Suprapubic skin (tissue), 4 donors: ENCODE measurements around the gene CREB5. TPM values are rescaled to one million over a fixed set of nuclear protein-coding genes. Genes with fewer than 3 reads are reported as not detected.
"Not testable (repeated sequence)": the region's sequence is repeated elsewhere in the genome, so short reads cannot be mapped to it uniquely, and the experiment has no call there.

ENCODE experiments used
- DNase-seq, 2 donors: peaks; one replicate each; pipeline ENCODE4 v3.0.0-alpha.2; 2019; ENCODE audit warnings: low spot score in 2 of 2
- H3K27ac ChIP-seq: fragments of 200-600 bp; sonication (generic); one replicate; pipeline ENCODE4 v1.5.1; 2019
- H3K27me3 ChIP-seq: fragments of 200-600 bp; sonication (generic); one replicate; pipeline ENCODE4 v1.5.1; 2019
- H3K36me3 ChIP-seq: fragments of 200-600 bp; sonication (generic); one replicate; pipeline ENCODE4 v1.5.1; 2019
- H3K4me1 ChIP-seq: fragments of 200-600 bp; sonication (generic); one replicate; pipeline ENCODE4 v1.5.1; 2019
- H3K4me3 ChIP-seq: fragments of 200-600 bp; sonication (generic); one replicate; pipeline ENCODE4 v1.5.1; 2019; ENCODE audit warnings: mild to moderate bottlenecking
- H3K9me3 ChIP-seq: fragments of 200-600 bp; sonication (generic); one replicate; pipeline ENCODE4 v1.5.1; 2019
- EP300 ChIP-seq: sonication (generic); formaldehyde crosslinking; IDR thresholded peaks from one replicate; pipeline ENCODE4 v1.6.1; 2017; ENCODE audit warnings: antibody characterized with exemption
- POLR2A ChIP-seq, 2 donors: fragments of 450-650 bp; IDR thresholded peaks; one replicate each; pipeline ENCODE4 v1.6.1; 2017; ENCODE audit warnings: antibody characterized with exemption in 2 of 2, mild to moderate bottlenecking in 2 of 2, moderate library complexity in 2 of 2
- POLR2AphosphoS5 ChIP-seq, 3 donors: sonication (generic); formaldehyde crosslinking; IDR thresholded peaks; one replicate each; pipeline ENCODE4 v1.6.1; 2017; ENCODE audit warnings: antibody characterized with exemption in 3 of 3
- WGBS: methylation state at CpG from one replicate; pipeline ENCODE4 v1.1.5; 2018; 5-methylcytosine and 5-hydroxymethylcytosine counted together
- total RNA-seq, 4 donors: library from RNA; depleted of rRNA; stranded (reverse); fragments of >200 nt; gene quantifications; one replicate each; pipeline ENCODE4 v1.1.0, GENCODE V29; 2016
- TF ChIP-seq, protein P1 (sequence below), 2 donors: fragments of 200-600 bp in 1 of 2; fragments of 450-650 bp in 1 of 2; sonication (generic) in 1 of 2; IDR thresholded peaks; one replicate each; pipeline ENCODE4 v1.5.1; 2016 to 2019; ENCODE audit warnings: antibody characterized with exemption in 2 of 2, mild to moderate bottlenecking in 1 of 2, moderate library complexity in 1 of 2

CREB5 gene
- total RNA-seq, 4 donors from 2014 or later: 6.2 to 12.1 (median 10.0) TPM

DNA sequence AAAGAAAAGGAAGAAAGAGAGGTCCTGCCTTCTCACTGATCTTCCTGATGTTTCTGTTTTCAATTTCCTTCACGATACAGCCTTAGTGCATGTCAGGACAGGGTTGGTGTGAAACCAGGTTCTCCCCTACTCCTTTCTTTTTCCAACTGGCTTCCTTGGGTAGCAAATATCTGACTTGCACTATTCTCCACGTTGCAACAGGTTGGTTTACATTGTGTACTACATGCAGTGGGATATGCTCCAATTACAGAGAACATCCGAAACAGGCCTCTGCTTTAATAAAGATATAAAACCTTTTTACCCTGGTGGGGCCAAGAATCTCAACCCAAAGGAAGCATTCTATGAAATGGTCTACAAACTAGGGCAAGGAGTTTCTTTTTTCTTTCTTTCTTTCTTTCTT is 16.9 kb upstream of the CREB5 start:
- H3K4me1 ChIP-seq: peaks cover 12% of the 10 kb centered on the region
- DNase-seq: no peak
- peaks cover 3% of the 10 kb centered on the region for H3K27me3 ChIP-seq
- no peaks in the 10 kb centered on the region for H3K9me3 ChIP-seq
- TF ChIP-seq POLR2AphosphoS5 (IDR thresholded peaks at IDR 0.05) (no peak), POLR2A (IDR thresholded peaks at IDR 0.05) (no peak), EP300 (no peak)
- TF ChIP-seq, protein P1, sequence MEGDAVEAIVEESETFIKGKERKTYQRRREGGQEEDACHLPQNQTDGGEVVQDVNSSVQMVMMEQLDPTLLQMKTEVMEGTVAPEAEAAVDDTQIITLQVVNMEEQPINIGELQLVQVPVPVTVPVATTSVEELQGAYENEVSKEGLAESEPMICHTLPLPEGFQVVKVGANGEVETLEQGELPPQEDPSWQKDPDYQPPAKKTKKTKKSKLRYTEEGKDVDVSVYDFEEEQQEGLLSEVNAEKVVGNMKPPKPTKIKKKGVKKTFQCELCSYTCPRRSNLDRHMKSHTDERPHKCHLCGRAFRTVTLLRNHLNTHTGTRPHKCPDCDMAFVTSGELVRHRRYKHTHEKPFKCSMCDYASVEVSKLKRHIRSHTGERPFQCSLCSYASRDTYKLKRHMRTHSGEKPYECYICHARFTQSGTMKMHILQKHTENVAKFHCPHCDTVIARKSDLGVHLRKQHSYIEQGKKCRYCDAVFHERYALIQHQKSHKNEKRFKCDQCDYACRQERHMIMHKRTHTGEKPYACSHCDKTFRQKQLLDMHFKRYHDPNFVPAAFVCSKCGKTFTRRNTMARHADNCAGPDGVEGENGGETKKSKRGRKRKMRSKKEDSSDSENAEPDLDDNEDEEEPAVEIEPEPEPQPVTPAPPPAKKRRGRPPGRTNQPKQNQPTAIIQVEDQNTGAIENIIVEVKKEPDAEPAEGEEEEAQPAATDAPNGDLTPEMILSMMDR (IDR thresholded peaks at IDR 0.05): no peak
- H3K36me3 ChIP-seq: no peaks in the 10 kb centered on the region
- no peak overlapping the region for H3K27ac ChIP-seq
- WGBS: 24% methylated on average over 3 of the region's 3 CpGs
- no peak overlapping the region for H3K4me3 ChIP-seq

DNA sequence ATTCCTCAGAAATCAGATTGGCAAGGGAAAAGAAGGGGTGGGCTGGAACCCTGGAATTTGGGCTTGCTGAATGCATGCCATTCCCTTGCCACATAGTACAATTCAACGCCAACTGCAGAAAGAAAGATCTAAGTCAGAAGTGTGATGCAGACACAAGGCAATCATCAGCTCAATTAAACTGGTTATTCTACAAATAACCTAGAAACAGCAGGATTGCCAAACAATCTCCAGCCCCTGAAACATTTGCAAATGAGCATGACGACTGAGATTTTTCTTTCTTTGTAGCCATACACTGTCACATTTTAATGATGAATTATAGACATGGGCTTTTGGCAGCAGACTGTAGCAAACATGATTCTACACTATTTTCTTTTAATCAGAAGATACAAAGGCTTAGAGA is 16.5 kb upstream of the CREB5 start:
- TF ChIP-seq POLR2AphosphoS5 (IDR thresholded peaks at IDR 0.05) (no peak), POLR2A (IDR thresholded peaks at IDR 0.05) (no peak), EP300 (no peak)
- TF ChIP-seq, protein P1 (IDR thresholded peaks at IDR 0.05): no peak
- no peak overlapping the region for H3K4me3 ChIP-seq
- DNase-seq: no peak
- peaks cover 8% of the 10 kb centered on the region for H3K4me1 ChIP-seq
- WGBS: 28% methylated on average over 2 of the region's 2 CpGs
- no peak overlapping the region for H3K27ac ChIP-seq
- H3K27me3 ChIP-seq: no peaks in the 10 kb centered on the region
- H3K36me3 ChIP-seq: no peaks in the 10 kb centered on the region
- H3K9me3 ChIP-seq: no peaks in the 10 kb centered on the region

DNA sequence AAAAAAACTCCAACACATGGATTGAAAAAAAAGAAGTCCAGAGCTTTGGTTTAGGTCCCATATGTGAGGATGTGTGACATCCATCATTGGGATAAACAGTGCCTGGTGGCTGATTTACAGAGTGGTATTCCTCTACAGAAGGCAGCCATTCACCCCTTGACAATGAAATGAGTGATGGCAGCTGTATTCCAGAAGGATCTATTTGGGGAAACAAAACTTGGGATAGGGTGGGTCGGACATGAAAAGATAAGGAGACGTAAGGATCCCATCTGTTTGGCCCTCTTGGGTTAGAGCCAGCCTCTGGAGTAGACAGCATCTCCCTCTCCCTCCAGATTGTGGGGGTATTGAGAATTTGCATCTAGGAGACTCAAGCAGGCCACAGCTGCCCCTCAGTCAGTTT is 15.2 kb upstream of the CREB5 start:
- H3K4me3 ChIP-seq: no peak overlapping the region
- WGBS: 95% methylated on average over 2 of the region's 2 CpGs
- peaks cover 8% of the 10 kb centered on the region for H3K4me1 ChIP-seq
- no peak for DNase-seq
- no peaks in the 10 kb centered on the region for H3K9me3 ChIP-seq
- H3K27me3 ChIP-seq: no peaks in the 10 kb centered on the region
- no peak overlapping the region for H3K27ac ChIP-seq
- TF ChIP-seq EP300 (no peak), POLR2AphosphoS5 (IDR thresholded peaks at IDR 0.05) (no peak)
- no peaks in the 10 kb centered on the region for H3K36me3 ChIP-seq

DNA sequence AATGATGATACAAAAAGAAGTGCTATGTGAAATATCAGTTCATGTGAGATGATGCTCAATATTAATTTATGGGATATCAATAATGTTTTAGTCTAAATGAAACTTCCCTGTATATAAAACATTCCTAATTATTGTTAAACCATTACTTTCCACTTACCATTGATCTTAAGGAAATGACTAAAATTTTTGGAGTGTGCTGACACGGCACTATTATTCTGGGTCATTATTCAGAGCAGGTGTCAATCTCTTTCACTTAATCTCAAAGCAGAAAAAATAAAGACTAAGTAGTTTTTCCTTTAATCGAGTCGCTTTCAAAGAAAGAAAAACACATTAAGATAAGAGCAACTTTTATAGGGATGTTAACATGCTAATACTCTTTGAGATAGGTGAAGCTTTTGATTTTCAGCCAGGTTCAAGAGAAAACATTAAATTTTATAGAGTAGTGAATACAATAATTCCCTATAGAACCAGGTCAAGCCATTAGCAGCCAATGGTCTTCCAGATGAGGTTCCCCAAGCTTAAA is 11.4 kb upstream of the CREB5 start:
- no peaks in the 10 kb centered on the region for H3K36me3 ChIP-seq
- no peaks in the 10 kb centered on the region for H3K27me3 ChIP-seq
- no peak for TF ChIP-seq POLR2AphosphoS5 (IDR thresholded peaks at IDR 0.05)
- no peak for TF ChIP-seq POLR2A (IDR thresholded peaks at IDR 0.05)
- no peak for DNase-seq
- 59% methylated on average over 3 of the region's 3 CpGs for WGBS
- no peak overlapping the region for H3K4me3 ChIP-seq
- no peak overlapping the region for H3K27ac ChIP-seq
- peaks cover 2% of the 10 kb centered on the region for H3K4me1 ChIP-seq
- H3K9me3 ChIP-seq: no peaks in the 10 kb centered on the region

DNA sequence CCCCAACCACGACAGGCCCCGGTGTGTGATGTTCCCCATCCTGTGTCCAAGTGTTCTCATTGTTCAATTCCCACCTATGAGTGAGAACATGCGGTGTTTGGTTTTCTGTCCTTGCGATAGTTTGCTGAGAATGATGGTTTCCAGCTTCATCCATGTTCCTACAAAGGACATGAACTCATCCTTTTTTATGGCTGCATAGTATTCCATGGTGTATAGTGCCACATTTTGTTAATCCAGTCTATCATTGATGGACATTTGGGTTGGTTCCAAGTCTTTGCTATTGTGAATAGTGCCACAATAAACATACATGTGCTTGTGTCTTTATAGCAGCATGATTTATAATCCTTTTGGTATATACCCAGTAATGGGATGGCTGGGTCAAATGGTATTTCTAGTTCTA is 10.8 kb upstream of the CREB5 start:
- DNase-seq, H3K36me3 ChIP-seq, H3K9me3 ChIP-seq, H3K27me3 ChIP-seq, H3K27ac ChIP-seq, H3K4me1 ChIP-seq, H3K4me3 ChIP-seq: not testable (repeated sequence)
- WGBS: 96% methylated on average over 4 of the region's 4 CpGs

DNA sequence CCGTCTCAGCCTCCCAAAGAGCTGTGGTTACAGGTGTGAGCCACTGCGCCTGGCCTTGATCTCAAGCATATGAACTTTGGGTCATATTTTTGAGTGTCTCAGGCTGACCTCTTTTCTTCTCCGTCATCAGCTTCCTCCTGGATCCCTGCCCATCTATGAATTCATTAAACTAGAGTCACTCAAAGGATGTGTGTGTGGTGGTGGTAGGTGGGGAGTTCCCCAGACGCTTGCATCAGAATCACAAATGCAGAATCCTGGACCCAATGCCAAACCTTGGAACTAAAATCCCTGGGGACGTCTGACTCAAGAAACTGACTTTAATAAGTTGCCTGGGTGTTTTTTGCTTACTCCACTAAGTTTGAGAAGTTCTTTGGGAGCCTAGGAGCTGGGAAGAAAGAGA is 6.7 kb upstream of the CREB5 start:
- H3K4me1 ChIP-seq: peaks cover 35% of the 10 kb centered on the region
- 36% methylated on average over 5 of the region's 5 CpGs for WGBS
- H3K27me3 ChIP-seq: peaks cover 16% of the 10 kb centered on the region
- peak in 1 of 2 donors; percentile 71 for DNase-seq
- TF ChIP-seq EP300 (no peak), POLR2AphosphoS5 (IDR thresholded peaks at IDR 0.05) (peak in 1 of 3 donors; percentile 45)
- TF ChIP-seq, protein P1 (IDR thresholded peaks at IDR 0.05): no peak
- H3K9me3 ChIP-seq: no peaks in the 10 kb centered on the region
- H3K4me3 ChIP-seq: no peak overlapping the region
- H3K36me3 ChIP-seq: no peaks in the 10 kb centered on the region
- H3K27ac ChIP-seq: no peak overlapping the region

DNA sequence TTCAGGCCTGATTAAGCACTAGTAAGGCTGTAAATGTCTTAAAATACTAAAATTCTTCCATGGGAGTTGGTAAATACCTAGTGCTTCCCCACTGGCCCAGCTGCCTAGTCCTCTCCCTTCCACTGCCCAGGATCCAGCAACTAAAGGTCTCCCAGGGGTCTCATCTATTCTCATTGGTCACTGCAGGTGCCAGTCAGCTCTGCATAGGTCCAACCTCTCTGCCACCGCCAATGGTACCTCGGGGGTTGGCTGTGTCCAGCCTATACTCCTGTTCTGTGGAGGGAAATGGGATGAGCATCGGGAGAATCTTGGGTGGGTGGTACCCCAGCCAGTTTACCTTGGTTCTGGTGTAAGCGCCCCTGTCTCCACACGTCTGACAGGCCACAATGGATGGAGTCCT is 6.1 kb upstream of the CREB5 start:
- H3K4me3 ChIP-seq: no peak overlapping the region
- TF ChIP-seq POLR2A (IDR thresholded peaks at IDR 0.05) (no peak), EP300 (no peak), POLR2AphosphoS5 (IDR thresholded peaks at IDR 0.05) (no peak)
- TF ChIP-seq, protein P1 (IDR thresholded peaks at IDR 0.05): no peak
- H3K27ac ChIP-seq: no peak overlapping the region
- WGBS: 100% methylated on average over 5 of the region's 5 CpGs
- peaks cover 22% of the 10 kb centered on the region for H3K27me3 ChIP-seq
- no peak for DNase-seq
- peaks cover 40% of the 10 kb centered on the region for H3K4me1 ChIP-seq
- H3K36me3 ChIP-seq: no peaks in the 10 kb centered on the region
- no peaks in the 10 kb centered on the region for H3K9me3 ChIP-seq
